ENCODE measurements around the gene TRAF1. TPM values are rescaled to one million over a fixed set of nuclear protein-coding genes. Genes with fewer than 3 reads are reported as not detected.

The TRAF1 gene
- total RNA-seq, 1 experiment from 2014 or later, result 1.4 TPM

DNA sequence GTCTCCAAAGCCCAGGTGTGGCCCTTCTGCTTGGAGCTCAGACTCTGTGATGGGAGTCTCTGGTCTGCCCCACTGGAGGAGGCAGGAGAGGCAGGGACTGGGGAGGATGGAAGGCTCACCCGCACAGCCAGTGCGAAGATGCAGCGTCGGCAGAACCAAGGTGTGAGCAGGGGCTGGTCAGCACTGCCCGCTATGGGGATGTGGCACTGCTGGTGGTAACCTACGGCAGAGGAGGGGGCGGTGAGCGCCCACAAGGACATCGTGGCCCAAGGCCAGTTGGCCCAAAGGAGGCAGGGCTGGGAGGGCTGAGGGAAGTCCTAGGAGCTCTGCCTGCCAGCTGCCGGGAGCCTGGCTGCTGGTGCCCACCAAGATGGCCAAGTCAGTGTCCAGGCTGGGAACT is 56.9 kb downstream of the TRAF1 start:
- Histone ChIP-seq H2BK12ac (ENCODE audit: insufficient read length, low read depth, low read length) (no peak overlapping the region), H2BK120ac (ENCODE audit: low read depth, low read length, poor library complexity, severe bottlenecking) (no peak overlapping the region), H4K91ac (ENCODE audit: insufficient read length, low read depth, low read length) (no peak overlapping the region), H3K23me2 (ENCODE audit: insufficient read length, low read depth, low read length, poor library complexity, severe bottlenecking) (no peaks in the 10 kb centered on the region), H4K5ac (ENCODE audit: insufficient read length, low read depth, low read length) (no peak overlapping the region), H4K20me1 (ENCODE audit: control insufficient read depth, insufficient read depth, insufficient read length) (no peaks in the 10 kb centered on the region), H3K4me2 (ENCODE audit: insufficient read depth, insufficient read length, low read length) (no peak overlapping the region), H3K27ac (ENCODE audit: insufficient read length, low read depth, low read length) (no peak overlapping the region), H3K56ac (ENCODE audit: insufficient read length, low read depth, low read length) (no peak overlapping the region), H3K9me3 (ENCODE audit: control insufficient read depth, low read depth, low read length) (no peaks in the 10 kb centered on the region), H2BK5ac (ENCODE audit: insufficient read length, low read length) (no peak overlapping the region), H3K14ac (ENCODE audit: insufficient read depth, low read length) (no peak overlapping the region), H3K79me2 (ENCODE audit: insufficient read depth, low read length) (no peaks in the 10 kb centered on the region), H4K8ac (replicated peaks; ENCODE audit: insufficient read length, low read depth, low read length) (no peak overlapping the region), H2AK5ac (ENCODE audit: insufficient read length, low read length) (no peak overlapping the region), H3K9ac (ENCODE audit: extremely low read depth, insufficient read length, low read length) (no peak overlapping the region), H3K79me1 (ENCODE audit: insufficient read depth, low read depth, low read length, poor library complexity, severe bottlenecking) (no peaks in the 10 kb centered on the region), H2BK15ac (ENCODE audit: low read depth, low read length) (no peak overlapping the region), H3K27me3 (ENCODE audit: insufficient read depth, low read length) (no peaks in the 10 kb centered on the region), H3K4ac (ENCODE audit: low read depth, low read length) (no peak overlapping the region), H3T11ph (ENCODE audit: low read length) (no peak overlapping the region), H3K23ac (ENCODE audit: insufficient read length, low read depth, low read length) (no peak overlapping the region), H2AFZ (ENCODE audit: low read length) (no peak overlapping the region), H2BK20ac (ENCODE audit: low read depth, low read length, poor library complexity, severe bottlenecking) (no peak overlapping the region), H3K18ac (ENCODE audit: insufficient read length, low read depth, low read length) (no peak overlapping the region), H3K4me1 (ENCODE audit: insufficient read depth, low read length) (peaks cover 10% of the 10 kb centered on the region)
- Mint-ChIP-seq H3K36me3 (ENCODE audit: insufficient read depth in 1 of 3, low read depth in 3 of 3) (peaks cover 3 to 57% (median 22%) of the 10 kb centered on the region in 3 experiments; a peak in 6 of 7 replicates), H3K27me3 (ENCODE audit: low read depth) (no peaks in the 10 kb centered on the region), H3K27ac (no peak overlapping the region), H3K4me1 (peaks cover 39 to 43% of the 10 kb centered on the region in 2 experiments), H3K9me3 (no peaks in the 10 kb centered on the region; a peak in 1 of 5 replicates), H3K4me3 (peak overlapping the region; percentile 77 to 89; a peak in 3 of 5 replicates)
- DNase-seq, result no peak
- no peak for TF ChIP-seq CTCF (conservative IDR thresholded peaks at IDR 0.05)
- no CpG with 5 or more reads among the region's 10 CpGs for WGBS (ENCODE audit: extremely low coverage, insufficient read length, low lambda C conversion rate)
